K562 (cell line): ENCODE data around the gene JKAMP. TPM values are rescaled to one million over a fixed set of nuclear protein-coding genes. Genes with fewer than 3 reads are reported as not detected.

Source experiments
- ATAC-seq: fragments of 200-7000 bp; cut with Tn5 transposase; 3 replicates; pipeline ENCODE4 v1.9.1; 2020; ENCODE audit warnings: moderate library complexity
- BruUV-seq: library from RNA; stranded (reverse); fragments of 400-500 nt; replicated peaks from 2 replicates; lab custom pipeline; 2021; lab: Mats Ljungman, UMichigan
- CTCF ChIA-PET: fragments of 300-600 bp; formaldehyde crosslinking; extraction: SDS; loops from one replicate; lab custom pipeline; 2021; ENCODE audit warnings: low intra/inter-chr PET ratio; lab: Yijun Ruan, JAX
- POLR2A ChIA-PET: fragments of 300-600, 350-650 bp; sonication (Branson Sonifier 250); formaldehyde crosslinking; extraction: SDS; loops from one replicate; lab custom pipeline; 2021; ENCODE audit warnings: antibody characterized with exemption, inconsistent platforms; lab: Yijun Ruan, JAX
- DNase-seq, 4 experiments: peaks; one replicate each; pipeline versions ENCODE4 v3.0.0 to v3.0.0-alpha.2; 2011 to 2018; ENCODE audit warnings: low spot score in 3 of 4, mixed read lengths in 3 of 4; ENCODE audit errors: extremely low read depth in 1 of 4
- FAIRE-seq: peaks from 2 replicates; lab custom pipeline; 2011; peaks lifted over from hg19 to GRCh38; lab: Jason Lieb, UNC
- H2AFZ ChIP-seq: 2 replicates; pipeline ENCODE4 v1.6.0; 2011; ENCODE audit warnings: low read depth, low read length, control low read depth, inconsistent platforms
- H3K27ac ChIP-seq: fragments of 200-600 bp; 3 replicates; pipeline ENCODE4 v1.8.0; 2011; ENCODE audit warnings: low read depth, mild to moderate bottlenecking, control low read depth, inconsistent platforms, low read length, moderate library complexity, mixed read lengths; ENCODE audit errors: extremely low read depth
- H3K27me3 ChIP-seq, 2 experiments: fragments of 300-600 bp in 1 of 2; 2 replicates in 1 of 2; 3 replicates in 1 of 2; pipeline versions ENCODE4 v1.6.0 to v1.8.0; 2011; ENCODE audit warnings: inconsistent platforms in 2 of 2, low read length in 2 of 2, mild to moderate bottlenecking in 1 of 2, mixed read lengths in 1 of 2, moderate library complexity in 1 of 2; ENCODE audit not compliant: control insufficient read depth in 2 of 2, insufficient read depth in 2 of 2
- H3K36me3 ChIP-seq: fragments of 300-600 bp; 3 replicates; pipeline ENCODE4 v1.8.0; 2011; ENCODE audit warnings: mild to moderate bottlenecking, low read length, inconsistent platforms; ENCODE audit not compliant: control insufficient read depth, insufficient read depth
- H3K4me1 ChIP-seq, 2 experiments: fragments of 200-600 bp in 1 of 2; replicated peaks in 1 of 2; 2 replicates in 1 of 2; 3 replicates in 1 of 2; pipeline versions ENCODE4 v1.5.1 to v1.8.0; 2011; ENCODE audit warnings: inconsistent platforms in 2 of 2, low read length in 2 of 2, mild to moderate bottlenecking in 1 of 2, mixed read lengths in 1 of 2, moderate library complexity in 1 of 2; ENCODE audit not compliant: control insufficient read depth in 2 of 2, insufficient read depth in 2 of 2
- H3K4me2 ChIP-seq: 2 replicates; pipeline ENCODE4 v1.6.1; 2011; ENCODE audit warnings: low read length, control low read depth, inconsistent platforms, mixed read lengths; ENCODE audit not compliant: insufficient read depth
- H3K4me3 ChIP-seq: fragments of 200-600 bp; sonication (generic), shearing (Covaris generic); 2 replicates; pipeline ENCODE4 v1.5.1; 2016; ENCODE audit warnings: control low read depth, inconsistent platforms
- H3K79me2 ChIP-seq: fragments of 200-600 bp; 3 replicates; pipeline ENCODE4 v1.8.0; 2011; ENCODE audit warnings: low read length, inconsistent platforms; ENCODE audit not compliant: control insufficient read depth, insufficient read depth
- H3K9ac ChIP-seq, 2 experiments: 2 replicates each; pipeline versions ENCODE4 v1.6.0 to v1.6.1; 2011; ENCODE audit warnings: low read depth in 2 of 2, low read length in 2 of 2, control low read depth in 1 of 2, inconsistent platforms in 1 of 2, mild to moderate bottlenecking in 1 of 2, mixed read lengths in 1 of 2; ENCODE audit not compliant: insufficient read depth in 1 of 2
- H3K9me1 ChIP-seq: one replicate; pipeline ENCODE4 v1.6.0; 2011; ENCODE audit warnings: inconsistent platforms, mild to moderate bottlenecking, low read length, moderate library complexity; ENCODE audit not compliant: control insufficient read depth, insufficient read depth
- H3K9me3 ChIP-seq: replicated peaks from 2 replicates; pipeline ENCODE4 v1.5.1; 2011; ENCODE audit warnings: low read depth, low read length, inconsistent platforms; ENCODE audit not compliant: control insufficient read depth, insufficient read depth
- H4K20me1 ChIP-seq: replicated peaks from 2 replicates; pipeline ENCODE4 v1.6.1; 2011; ENCODE audit warnings: low read length, inconsistent platforms, mixed read lengths; ENCODE audit not compliant: control insufficient read depth, insufficient read depth
- CHD1 ChIP-seq: fragments of 200-600 bp; sonication (generic); IDR thresholded peaks from one replicate; pipeline ENCODE4 v1.6.1; 2012; ENCODE audit warnings: mild to moderate bottlenecking, moderate library complexity, low read length, inconsistent platforms
- FOXJ3 ChIP-seq: sonication (generic); formaldehyde crosslinking; IDR thresholded peaks from 2 replicates; pipeline ENCODE4 v1.4.0; 2020; ENCODE audit warnings: mild to moderate bottlenecking, missing genetic modification reagents
- HCFC1 ChIP-seq: IDR thresholded peaks from 2 replicates; pipeline ENCODE4 v1.6.1; 2012; ENCODE audit warnings: low read depth, low read length, improper control_type of control experiment
- PHB2 ChIP-seq: fragments of 450-650 bp; IDR thresholded peaks from 2 replicates; pipeline ENCODE4 v1.6.1; 2017; ENCODE audit warnings: low read depth
- PHF21A ChIP-seq: fragments of 450-650 bp; IDR thresholded peaks from 2 replicates; pipeline ENCODE4 v1.6.1; 2017; ENCODE audit warnings: low read depth, borderline replicate concordance
- SREBF2 ChIP-seq: sonication (generic); formaldehyde crosslinking; IDR thresholded peaks from 2 replicates; pipeline ENCODE4 v1.4.0; 2020; ENCODE audit warnings: mild to moderate bottlenecking, missing genetic modification reagents
- WGBS: fragments of 100-300 bp; shearing (Covaris generic); methylation state at CpG from one replicate; pipeline ENCODE4 v1.1.6; 2016; ENCODE audit warnings: low coverage, mixed read lengths; ENCODE audit not compliant: insufficient coverage; ENCODE audit errors: missing lambda C conversion rate; 5-methylcytosine and 5-hydroxymethylcytosine counted together
- in situ Hi-C: fragments of 300-500 bp; cut with MboI; formaldehyde crosslinking; loops from 4 replicates; pipeline ENCODE4 v1.15.0; 2018; ENCODE audit warnings: inconsistent platforms, mixed read lengths
- intact Hi-C: fragments of 100-400 bp; cut with micrococcal nuclease; formaldehyde crosslinking; loops from 2 replicates; pipeline ENCODE4 v1.14.2; 2022
- polyA plus RNA-seq, 8 experiments: library from polyadenylated mRNA; depleted of rRNA in 4 of 8; stranded (reverse) in 5 of 8; unstranded in 3 of 8; fragments of >200 nt; fragmentation: Nextera tagmentation in 2 of 8; fragmentation: Illumina TruSeq in 1 of 8; extraction: Ambion mirVana in 2 of 8; extraction: Trizol in 1 of 8; gene quantifications; 2 replicates each; pipeline versions ENCODE4 v1.2.1 to v1.2.3, GENCODE V29; 2011 to 2014; ENCODE audit warnings: inconsistent platforms in 1 of 8, missing spikeins in 1 of 8
- total RNA-seq, 7 experiments: library from RNA; depleted of rRNA in 6 of 7; stranded (reverse); fragments of >200 nt in 6 of 7; fragmentation: Illumina TruSeq in 2 of 7; extraction: Trizol in 2 of 7; gene quantifications; 2 replicates each; pipeline versions ENCODE4 v1.2.1 to v1.2.3, GENCODE V29; 2011 to 2021; ENCODE audit warnings: low replicate concordance in 1 of 7

JKAMP gene
- total and polyA plus RNA-seq, 9 of the 15 experiments (the other 6 are each of a cell fraction or from before 2014, with no cell fraction given) = 19.3 to 119 (median 33.8) TPM

GRCh38 chr14:59461891-59462290, 22.4 kb upstream of the JKAMP start:
- no TSS peak for BruUV-seq
- Histone ChIP-seq H4K20me1 (no peaks in the 10 kb centered on the region), H3K27ac (no peak overlapping the region), H3K9ac (no peak overlapping the region), H3K9me1 (no peaks in the 10 kb centered on the region), H3K36me3 (peaks cover 18% of the 10 kb centered on the region), H3K9me3 (no peaks in the 10 kb centered on the region), H3K79me2 (no peaks in the 10 kb centered on the region), H3K27me3 (no peaks in the 10 kb centered on the region), H2AFZ (no peak overlapping the region), H3K4me2 (no peak overlapping the region), H3K4me3 (no peak overlapping the region), H3K4me1 (no peaks in the 10 kb centered on the region)
- POLR2A ChIA-PET = no interaction called here
- intact Hi-C loops (no loop called here), in situ Hi-C loops (no loop called here)
- DNase-seq = no peak
- WGBS = 69% methylated on average over 1 of the region's 1 CpG
- TF ChIP-seq FOXJ3 (CRISPR knock-in tag) (no peak), SREBF2 (CRISPR knock-in tag) (no peak), HCFC1 (no peak), PHB2 (no peak), PHF21A (no peak)
- no peak for FAIRE-seq
- no peak for ATAC-seq
- CTCF ChIA-PET = no interaction called here

- Histone ChIP-seq H3K79me2 (no peaks in the 10 kb centered on the region), H3K27me3 (no peaks in the 10 kb centered on the region), H3K4me1 (no peaks in the 10 kb centered on the region), H3K9ac (no peak overlapping the region), H3K36me3 (peaks cover 21% of the 10 kb centered on the region), H2AFZ (no peak overlapping the region), H3K9me1 (no peaks in the 10 kb centered on the region)
- ATAC-seq (no peak), FAIRE-seq (no peak)
- CTCF ChIA-PET = no interaction called here
- 96% methylated on average over 32 of the region's 60 CpGs for WGBS
- POLR2A ChIA-PET = interaction anchor here (0.7 kb wide), 1 partner anchor 14 kb away, joined by 3 read pairs; no protein-coding TSS in a partner anchor
- BruUV-seq = no TSS peak
- no peak for TF ChIP-seq CHD1
- TF ChIP-seq, all 486 proteins: peak for 0
- Histone ChIP-seq H3K4me3 (no peak overlapping the region), H3K9me3 (no peaks in the 10 kb centered on the region), H3K4me2 (no peak overlapping the region), H3K27ac (no peak overlapping the region), H4K20me1 (no peaks in the 10 kb centered on the region)
- in situ Hi-C loops (no loop called here), intact Hi-C loops (no loop called here)
- no peak for DNase-seq
These were observed 20.4 kb upstream of the JKAMP start for GRCh38 chr14:59463787-59464485.
